Fibroblast of pulmonary artery (primary cell): ENCODE measurements around the gene RBM4B.

Experiments used
- DNase-seq: peaks from one replicate; pipeline ENCODE4 v3.0.0-alpha.2; 2010; ENCODE audit warnings: low read depth
- H3K4me3 ChIP-seq: replicated peaks from 2 replicates; pipeline ENCODE4 v1.5.1; 2011; ENCODE audit warnings: low read depth, mild to moderate bottlenecking, control low read depth, low read length, moderate library complexity
- TF ChIP-seq, protein P1 (sequence below): IDR thresholded peaks from 2 replicates; pipeline ENCODE4 v1.5.1; 2011; ENCODE audit warnings: mild to moderate bottlenecking, control low read depth, low read length, inconsistent platforms; ENCODE audit errors: missing control alignments

The RBM4B gene

DNA sequence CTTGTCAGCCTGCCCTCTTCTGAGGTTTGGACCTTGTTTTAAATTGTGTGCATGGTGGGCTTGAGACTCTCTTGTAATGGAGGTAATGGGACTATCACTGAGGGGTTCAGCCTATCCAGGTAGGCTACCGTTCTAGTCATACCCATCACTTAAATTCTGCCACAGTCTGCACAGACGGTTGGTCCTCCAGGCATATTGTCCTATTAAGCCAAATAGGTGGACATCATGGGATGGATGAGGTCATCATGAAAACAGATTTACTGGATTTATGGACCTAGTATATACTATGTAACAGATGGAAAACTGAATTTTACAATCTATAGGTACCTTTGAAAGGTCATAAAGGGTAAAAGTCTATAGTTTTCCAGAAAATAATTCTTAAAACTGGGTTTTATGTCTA is 48.3 kb downstream of the RBM4B start:
- H3K4me3 ChIP-seq, result no peak overlapping the region
- TF ChIP-seq, protein P1, sequence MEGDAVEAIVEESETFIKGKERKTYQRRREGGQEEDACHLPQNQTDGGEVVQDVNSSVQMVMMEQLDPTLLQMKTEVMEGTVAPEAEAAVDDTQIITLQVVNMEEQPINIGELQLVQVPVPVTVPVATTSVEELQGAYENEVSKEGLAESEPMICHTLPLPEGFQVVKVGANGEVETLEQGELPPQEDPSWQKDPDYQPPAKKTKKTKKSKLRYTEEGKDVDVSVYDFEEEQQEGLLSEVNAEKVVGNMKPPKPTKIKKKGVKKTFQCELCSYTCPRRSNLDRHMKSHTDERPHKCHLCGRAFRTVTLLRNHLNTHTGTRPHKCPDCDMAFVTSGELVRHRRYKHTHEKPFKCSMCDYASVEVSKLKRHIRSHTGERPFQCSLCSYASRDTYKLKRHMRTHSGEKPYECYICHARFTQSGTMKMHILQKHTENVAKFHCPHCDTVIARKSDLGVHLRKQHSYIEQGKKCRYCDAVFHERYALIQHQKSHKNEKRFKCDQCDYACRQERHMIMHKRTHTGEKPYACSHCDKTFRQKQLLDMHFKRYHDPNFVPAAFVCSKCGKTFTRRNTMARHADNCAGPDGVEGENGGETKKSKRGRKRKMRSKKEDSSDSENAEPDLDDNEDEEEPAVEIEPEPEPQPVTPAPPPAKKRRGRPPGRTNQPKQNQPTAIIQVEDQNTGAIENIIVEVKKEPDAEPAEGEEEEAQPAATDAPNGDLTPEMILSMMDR, result no peak
- no peak for DNase-seq

GRCh38 chr11:66628061-66628603 is 49.6 kb downstream of the RBM4B start:
- no peak overlapping the region for H3K4me3 ChIP-seq
- DNase-seq, result no peak
- TF ChIP-seq, protein P1, result no peak

- DNase-seq, result no peak
- H3K4me3 ChIP-seq, result no peak overlapping the region
- TF ChIP-seq, protein P1, result no peak
Observed at GRCh38 chr11:66626926-66627325, 50.8 kb downstream of the RBM4B start.

DNA sequence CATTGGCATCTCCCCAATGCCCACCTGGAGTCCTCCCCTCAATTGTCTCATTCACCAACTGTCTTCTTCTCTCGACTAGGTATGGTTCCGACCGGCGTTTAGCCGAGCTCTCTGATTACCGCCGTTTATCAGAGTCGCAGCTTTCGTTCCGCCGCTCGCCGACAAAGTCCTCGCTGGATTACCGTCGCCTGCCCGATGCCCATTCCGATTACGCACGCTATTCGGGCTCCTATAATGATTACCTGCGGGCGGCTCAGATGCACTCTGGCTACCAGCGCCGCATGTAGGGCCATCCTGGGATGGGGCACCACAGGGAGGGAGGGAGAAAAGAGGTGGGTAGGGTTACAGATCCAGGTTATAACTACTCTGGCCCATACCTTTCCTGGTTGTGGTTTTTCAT is 51.3 kb downstream of the RBM4B start:
- no peak overlapping the region for H3K4me3 ChIP-seq
- TF ChIP-seq, protein P1, result no peak
- no peak for DNase-seq

DNA sequence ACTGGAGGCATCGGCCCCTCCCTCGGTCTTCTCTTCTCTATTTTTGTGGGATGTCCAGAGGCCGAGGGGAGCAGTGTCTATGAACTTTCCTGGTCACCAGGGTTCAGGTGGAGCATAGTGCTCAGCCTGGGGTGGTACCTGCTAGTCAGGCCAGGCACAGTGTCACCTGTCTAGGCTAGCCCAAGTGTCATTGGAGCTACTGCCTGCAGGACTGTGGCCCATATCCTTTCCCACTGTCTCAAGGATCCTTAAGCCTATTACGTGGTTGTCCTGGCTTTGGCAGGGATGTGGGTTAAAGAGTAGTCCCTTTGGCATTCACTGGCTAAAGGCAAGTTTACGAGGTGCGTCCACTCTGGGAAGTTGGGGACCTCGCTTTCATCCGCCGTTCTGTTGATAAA is 51.9 kb downstream of the RBM4B start:
- no peak overlapping the region for H3K4me3 ChIP-seq
- TF ChIP-seq, protein P1, result no peak
- DNase-seq, result no peak

- no peak overlapping the region for H3K4me3 ChIP-seq
- DNase-seq, result no peak
Observed at GRCh38 chr11:66625041-66625751, 52.5 kb downstream of the RBM4B start.

More at GRCh38 chr11:66625041-66625751, 52.5 kb downstream of the RBM4B start:
- TF ChIP-seq, protein P1, result no peak
